Hepatocyte (in vitro differentiated cells): ENCODE results near the gene TMEM63B. TPM values are rescaled to one million over a fixed set of nuclear protein-coding genes. Genes with fewer than 3 reads are reported as not detected.

Source experiments
- DNase-seq: peaks from one replicate; pipeline ENCODE4 v3.0.0-alpha.2; 2016; ENCODE audit warnings: low spot score
- H2AFZ ChIP-seq: fragments of 200-600 bp; sonication (generic); 2 replicates; pipeline ENCODE4 v1.6.0; 2016; ENCODE audit warnings: antibody characterized with exemption, mild to moderate bottlenecking
- H3K27ac ChIP-seq: fragments of 200-600 bp; sonication (generic); 2 replicates; pipeline ENCODE4 v1.5.1; 2016; ENCODE audit warnings: mild to moderate bottlenecking
- H3K27me3 ChIP-seq: fragments of 200-600 bp; sonication (generic); 2 replicates; pipeline ENCODE4 v1.6.1; 2016
- H3K36me3 ChIP-seq: fragments of 200-600 bp; sonication (generic); replicated peaks from 2 replicates; pipeline ENCODE4 v1.5.1; 2016; ENCODE audit warnings: low read depth; ENCODE audit not compliant: insufficient read depth
- H3K4me1 ChIP-seq: fragments of 200-600 bp; sonication (generic); 2 replicates; pipeline ENCODE4 v1.5.1; 2016; ENCODE audit warnings: mild to moderate bottlenecking, moderate library complexity; ENCODE audit not compliant: insufficient read depth
- H3K4me2 ChIP-seq: fragments of 200-600 bp; sonication (generic); 2 replicates; pipeline ENCODE4 v1.6.0; 2016
- H3K4me3 ChIP-seq: fragments of 200-600 bp; sonication (generic); 2 replicates; pipeline ENCODE4 v1.5.1; 2016; ENCODE audit warnings: mild to moderate bottlenecking
- H3K79me2 ChIP-seq: fragments of 200-600 bp; sonication (generic); 2 replicates; pipeline ENCODE4 v1.6.0; 2017; ENCODE audit warnings: mild to moderate bottlenecking
- H3K9me2 ChIP-seq: fragments of 200-600 bp; sonication (generic); replicated peaks from 2 replicates; pipeline ENCODE4 v1.6.0; 2017; ENCODE audit warnings: mild to moderate bottlenecking; ENCODE audit not compliant: insufficient read depth
- H3K9me3 ChIP-seq: fragments of 200-600 bp; sonication (generic); 2 replicates; pipeline ENCODE4 v1.5.1; 2016; ENCODE audit warnings: low read depth, mild to moderate bottlenecking
- H4K20me1 ChIP-seq: fragments of 200-600 bp; sonication (generic); 2 replicates; pipeline ENCODE4 v1.6.0; 2016; ENCODE audit warnings: mild to moderate bottlenecking; ENCODE audit not compliant: insufficient read depth, poor library complexity, severe bottlenecking
- EZH2 ChIP-seq: fragments of 200-600 bp; sonication (generic); IDR thresholded peaks from 2 replicates; pipeline ENCODE4 v1.6.1; 2016; ENCODE audit warnings: antibody characterized with exemption, mild to moderate bottlenecking, borderline replicate concordance
- EZH2phosphoT487 ChIP-seq: fragments of 200-600 bp; sonication (generic); IDR thresholded peaks from one replicate; pipeline ENCODE4 v1.6.1; 2018; ENCODE audit warnings: antibody characterized with exemption, mild to moderate bottlenecking, low read depth, moderate library complexity; ENCODE audit not compliant: unreplicated experiment, severe bottlenecking
- WGBS: methylation state at CpG from one replicate; pipeline ENCODE4 v1.1.6; 2016; ENCODE audit warnings: low lambda C conversion rate; ENCODE audit errors: missing lambda C conversion rate; 5-methylcytosine and 5-hydroxymethylcytosine counted together
- polyA plus RNA-seq: library from polyadenylated mRNA; unstranded; fragments of >200 nt; fragmentation: Nextera tagmentation; extraction: Ambion mirVana; gene quantifications from 2 replicates; pipeline ENCODE4 v1.2.1, GENCODE V29; 2016
- total RNA-seq: library from RNA; depleted of rRNA; stranded (reverse); fragments of >200 nt; gene quantifications from 2 replicates; pipeline ENCODE4 v1.2.3, GENCODE V29; 2014
- TF ChIP-seq, protein P1 (sequence below): fragments of 200-600 bp; sonication (generic); IDR thresholded peaks from 2 replicates; pipeline ENCODE4 v1.5.1; 2016; ENCODE audit warnings: antibody characterized with exemption, mild to moderate bottlenecking; ENCODE audit not compliant: poor library complexity

TMEM63B gene
- total and polyA plus RNA-seq, 2 experiments from 2014 or later: 31.4 to 43.5 TPM

DNA sequence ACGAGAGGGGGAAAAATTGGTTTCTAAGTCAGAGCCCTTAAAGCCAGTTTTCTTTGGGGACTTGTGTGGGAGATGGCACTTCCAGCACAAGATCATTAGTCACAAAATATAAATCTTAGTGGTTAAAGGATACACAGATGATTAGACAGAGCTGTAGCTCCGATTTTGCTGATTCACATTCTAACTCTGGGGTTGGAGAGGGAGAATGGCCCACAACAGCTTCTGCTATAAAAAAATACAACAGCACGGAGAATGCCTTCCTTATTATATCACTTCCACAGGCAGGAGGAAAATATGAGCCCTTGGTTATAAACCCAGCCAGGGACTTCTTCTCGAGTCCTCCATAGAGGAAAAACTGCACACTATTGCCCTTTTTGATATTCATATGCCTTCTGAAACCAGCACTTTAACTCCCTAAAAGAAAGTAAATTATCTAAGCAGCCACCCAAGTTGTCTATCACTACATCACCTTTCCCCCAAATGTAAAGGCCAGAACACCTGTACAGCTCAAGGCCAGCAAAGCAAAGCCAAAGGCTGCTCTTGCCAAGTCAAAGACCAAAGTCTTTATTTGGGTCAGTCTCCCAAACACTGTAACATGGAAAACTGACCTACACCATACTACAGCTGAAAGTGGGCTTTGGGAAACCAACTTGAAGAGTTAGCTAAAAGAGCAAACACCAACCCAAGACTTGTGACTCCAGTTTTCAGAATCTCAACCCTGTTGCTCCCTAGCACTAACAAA is 10.5 kb upstream of the TMEM63B start:
- Histone ChIP-seq H3K36me3 (no peaks in the 10 kb centered on the region), H3K9me3 (no peaks in the 10 kb centered on the region), H3K4me1 (peaks cover 35% of the 10 kb centered on the region), H3K4me2 (peak overlapping the region; percentile 31), H3K4me3 (no peak overlapping the region), H3K27ac (peak overlapping the region; percentile 79), H3K79me2 (peaks cover 78% of the 10 kb centered on the region), H3K9me2 (no peaks in the 10 kb centered on the region), H4K20me1 (peaks cover 50% of the 10 kb centered on the region), H3K27me3 (no peaks in the 10 kb centered on the region), H2AFZ (no peak overlapping the region)
- WGBS: 73% methylated on average over 4 of the region's 4 CpGs
- TF ChIP-seq EZH2: no peak
- TF ChIP-seq, protein P1, sequence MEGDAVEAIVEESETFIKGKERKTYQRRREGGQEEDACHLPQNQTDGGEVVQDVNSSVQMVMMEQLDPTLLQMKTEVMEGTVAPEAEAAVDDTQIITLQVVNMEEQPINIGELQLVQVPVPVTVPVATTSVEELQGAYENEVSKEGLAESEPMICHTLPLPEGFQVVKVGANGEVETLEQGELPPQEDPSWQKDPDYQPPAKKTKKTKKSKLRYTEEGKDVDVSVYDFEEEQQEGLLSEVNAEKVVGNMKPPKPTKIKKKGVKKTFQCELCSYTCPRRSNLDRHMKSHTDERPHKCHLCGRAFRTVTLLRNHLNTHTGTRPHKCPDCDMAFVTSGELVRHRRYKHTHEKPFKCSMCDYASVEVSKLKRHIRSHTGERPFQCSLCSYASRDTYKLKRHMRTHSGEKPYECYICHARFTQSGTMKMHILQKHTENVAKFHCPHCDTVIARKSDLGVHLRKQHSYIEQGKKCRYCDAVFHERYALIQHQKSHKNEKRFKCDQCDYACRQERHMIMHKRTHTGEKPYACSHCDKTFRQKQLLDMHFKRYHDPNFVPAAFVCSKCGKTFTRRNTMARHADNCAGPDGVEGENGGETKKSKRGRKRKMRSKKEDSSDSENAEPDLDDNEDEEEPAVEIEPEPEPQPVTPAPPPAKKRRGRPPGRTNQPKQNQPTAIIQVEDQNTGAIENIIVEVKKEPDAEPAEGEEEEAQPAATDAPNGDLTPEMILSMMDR: no peak
- no peak for TF ChIP-seq EZH2phosphoT487
- peak; percentile 32 for DNase-seq

DNA sequence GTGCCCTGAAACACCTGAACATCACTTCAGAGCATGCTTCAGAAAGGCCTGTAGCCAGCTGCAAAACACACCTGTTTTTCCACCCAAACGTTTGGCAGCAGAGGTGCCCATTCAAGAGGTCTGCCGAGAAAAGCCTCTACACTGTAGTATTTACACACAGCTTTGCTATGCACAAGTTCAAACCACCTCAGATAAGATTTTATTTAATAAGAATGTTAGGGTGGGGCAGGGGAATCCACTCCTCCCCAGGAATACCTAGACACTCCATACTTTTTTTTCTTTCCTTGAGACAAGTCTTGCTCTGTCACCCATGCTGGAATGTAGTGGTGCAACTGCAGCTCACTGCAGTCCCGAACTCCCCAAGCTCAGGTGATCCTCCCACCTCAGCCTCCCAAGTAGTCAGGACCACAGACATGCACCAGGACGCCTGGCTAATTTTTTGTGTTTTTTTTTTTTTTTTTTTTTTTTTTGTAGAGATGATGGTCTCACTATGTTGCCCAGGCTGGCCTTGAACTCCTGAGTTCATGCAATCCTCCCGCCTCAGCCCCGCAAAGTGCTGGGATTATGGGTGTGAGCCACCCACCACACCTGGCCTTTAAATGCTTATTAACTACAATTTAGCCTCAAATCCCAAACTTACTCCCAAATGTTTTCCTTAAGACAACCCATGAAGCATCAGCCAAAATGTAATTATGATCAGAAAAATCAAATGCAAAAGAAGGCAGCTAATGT is 9.8 kb upstream of the TMEM63B start:
- Histone ChIP-seq H3K79me2 (peaks cover 86% of the 10 kb centered on the region), H3K27ac (peak overlapping the region; percentile 79), H3K4me2 (peak overlapping the region; percentile 31), H3K9me3 (no peaks in the 10 kb centered on the region), H4K20me1 (peaks cover 58% of the 10 kb centered on the region), H3K9me2 (no peaks in the 10 kb centered on the region), H3K4me3 (no peak overlapping the region), H3K4me1 (peaks cover 36% of the 10 kb centered on the region), H2AFZ (no peak overlapping the region), H3K27me3 (no peaks in the 10 kb centered on the region), H3K36me3 (no peaks in the 10 kb centered on the region)
- no peak for DNase-seq
- 70% methylated on average over 6 of the region's 6 CpGs for WGBS
- TF ChIP-seq, protein P1: no peak
- no peak for TF ChIP-seq EZH2phosphoT487
- TF ChIP-seq EZH2: no peak

DNA sequence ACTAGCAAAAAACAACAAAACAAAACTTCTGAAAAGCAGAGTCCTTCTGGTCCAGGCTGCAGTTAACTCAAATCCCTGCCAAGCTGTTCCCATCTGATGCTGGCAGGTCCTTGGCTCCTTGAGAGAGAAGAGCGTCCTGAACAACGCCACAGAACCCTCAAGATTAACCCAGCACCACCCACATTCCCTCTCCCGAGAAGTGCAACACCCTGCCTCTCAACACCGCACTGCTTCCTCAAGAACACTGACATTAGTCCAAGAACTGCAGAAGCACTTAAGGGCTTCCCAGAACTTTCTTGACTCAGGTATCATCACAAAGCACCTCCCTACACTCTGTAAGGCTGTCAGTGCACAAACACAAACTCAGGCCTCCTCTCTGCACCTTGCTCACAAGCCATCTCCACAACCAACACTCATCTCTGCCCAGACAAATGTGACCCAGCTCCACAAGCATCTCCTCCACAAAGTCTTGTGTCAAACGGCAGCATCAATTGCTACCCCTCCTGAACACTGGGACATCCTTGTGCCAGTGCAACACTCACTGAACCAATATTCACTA is 7.6 kb upstream of the TMEM63B start:
- Histone ChIP-seq H3K27ac (no peak overlapping the region), H3K79me2 (peaks cover 100% of the 10 kb centered on the region), H3K4me1 (peaks cover 56% of the 10 kb centered on the region), H2AFZ (no peak overlapping the region), H3K4me2 (no peak overlapping the region), H4K20me1 (peaks cover 80% of the 10 kb centered on the region), H3K9me2 (no peaks in the 10 kb centered on the region), H3K27me3 (no peaks in the 10 kb centered on the region), H3K36me3 (no peaks in the 10 kb centered on the region), H3K4me3 (no peak overlapping the region), H3K9me3 (no peaks in the 10 kb centered on the region)
- 73% methylated on average over 5 of the region's 5 CpGs for WGBS
- DNase-seq: no peak
- TF ChIP-seq EZH2: no peak
- TF ChIP-seq, protein P1: no peak
